Urinary bladder (tissue), 4 donors: ENCODE data around the gene TRERF1. TPM values are rescaled to one million over a fixed set of nuclear protein-coding genes. Genes with fewer than 3 reads are reported as not detected.
A peak's percentile ranks its signal among the peaks of the same experiment; 100 is the strongest.

Experiments used
- DNase-seq: peaks from one replicate; pipeline ENCODE4 v3.0.0-alpha.2; 2015; ENCODE audit errors: extremely low spot score
- H3K27ac ChIP-seq: one replicate; pipeline ENCODE4 v1.5.1; 2013; ENCODE audit warnings: low read depth, mild to moderate bottlenecking, moderate library complexity
- H3K36me3 ChIP-seq: one replicate; pipeline ENCODE4 v1.6.1; 2013; ENCODE audit warnings: mild to moderate bottlenecking, moderate library complexity; ENCODE audit not compliant: insufficient read depth
- H3K4me1 ChIP-seq: one replicate; pipeline ENCODE4 v1.6.1; 2013; ENCODE audit warnings: mild to moderate bottlenecking, moderate library complexity; ENCODE audit not compliant: insufficient read depth
- H3K4me3 ChIP-seq: one replicate; pipeline ENCODE4 v1.5.1; 2013; ENCODE audit warnings: low read depth, low read length
- WGBS: extraction: QIAGEN DNeasy Blood & Tissue Kit; methylation state at CpG from one replicate; pipeline ENCODE4 v1.1.7; 2013; 5-methylcytosine and 5-hydroxymethylcytosine counted together
- polyA plus RNA-seq: library from polyadenylated mRNA; stranded (reverse); fragments of 200-250 nt; gene quantifications from one replicate; pipeline ENCODE4 v1.2.3, GENCODE V29; 2013
- total RNA-seq: library from RNA; depleted of rRNA; stranded (reverse); fragments of >200 nt; gene quantifications from one replicate; pipeline ENCODE4 v1.2.3, GENCODE V29; 2014
- donor health status: healthy with polysubstance abuse.
- donor health status: healthy.

Gene TRERF1
- total and polyA plus RNA-seq, 2 donors, result 7.9 to 12.1 TPM

- Histone ChIP-seq H3K27ac (no peak overlapping the region), H3K4me3 (no peak overlapping the region), H3K36me3 (no peaks in the 10 kb centered on the region), H3K4me1 (peaks cover 3% of the 10 kb centered on the region)
- no peak for DNase-seq
- WGBS, result 45% methylated on average over 2 of the region's 2 CpGs
Measured at GRCh38 chr6:42405021-42405420, 46.7 kb downstream of the TRERF1 start.

- no peak overlapping the region for H3K4me3 ChIP-seq
- H3K4me1 ChIP-seq, result peaks cover 3% of the 10 kb centered on the region
- no peak for DNase-seq
- no peaks in the 10 kb centered on the region for H3K36me3 ChIP-seq
- H3K27ac ChIP-seq, result peak overlapping the region; percentile 4
- WGBS, result 37% methylated on average over 5 of the region's 5 CpGs
Measured at GRCh38 chr6:42404484-42404883, 47.2 kb downstream of the TRERF1 start.

- Histone ChIP-seq H3K4me3 (no peak overlapping the region), H3K27ac (no peak overlapping the region), H3K36me3 (no peaks in the 10 kb centered on the region), H3K4me1 (peaks cover 3% of the 10 kb centered on the region)
- WGBS, result 85% methylated on average over 5 of the region's 5 CpGs
- DNase-seq, result no peak
Measured at GRCh38 chr6:42403831-42404230, 47.9 kb downstream of the TRERF1 start.

GRCh38 chr6:42403421-42403820 lies 48.3 kb downstream of the TRERF1 start:
- Histone ChIP-seq H3K27ac (no peak overlapping the region), H3K4me3 (no peak overlapping the region), H3K36me3 (no peaks in the 10 kb centered on the region), H3K4me1 (peaks cover 3% of the 10 kb centered on the region)
- 82% methylated on average over 7 of the region's 7 CpGs for WGBS
- DNase-seq, result no peak

- Histone ChIP-seq H3K36me3 (no peaks in the 10 kb centered on the region), H3K4me3 (no peak overlapping the region), H3K4me1 (peaks cover 2% of the 10 kb centered on the region), H3K27ac (no peak overlapping the region)
- 80% methylated on average over 5 of the region's 5 CpGs for WGBS
- DNase-seq, result no peak
Measured at GRCh38 chr6:42402184-42402583, 49.5 kb downstream of the TRERF1 start.

- Histone ChIP-seq H3K4me1 (peaks cover 2% of the 10 kb centered on the region), H3K36me3 (no peaks in the 10 kb centered on the region), H3K4me3 (no peak overlapping the region), H3K27ac (no peak overlapping the region)
- 89% methylated on average over 3 of the region's 3 CpGs for whole genome bisulfite sequencing
- DNase-seq, result no peak
Measured at GRCh38 chr6:42401613-42401951, 50.1 kb downstream of the TRERF1 start.

- Histone ChIP-seq H3K4me1 (peaks cover 2% of the 10 kb centered on the region), H3K4me3 (no peak overlapping the region), H3K36me3 (no peaks in the 10 kb centered on the region), H3K27ac (no peak overlapping the region)
- no peak for DNase-seq
- 91% methylated on average over 8 of the region's 8 CpGs for WGBS
Measured at GRCh38 chr6:42400886-42401612, 50.7 kb downstream of the TRERF1 start.

- Histone ChIP-seq H3K27ac (no peak overlapping the region), H3K4me1 (peaks cover 2% of the 10 kb centered on the region), H3K36me3 (no peaks in the 10 kb centered on the region), H3K4me3 (no peak overlapping the region)
- no peak for DNase-seq
- WGBS, result 88% methylated on average over 8 of the region's 8 CpGs
Measured at GRCh38 chr6:42400061-42400760, 51.5 kb downstream of the TRERF1 start.

GRCh38 chr6:42396720-42397119 lies 55.0 kb downstream of the TRERF1 start:
- no peak for DNase-seq
- no peaks in the 10 kb centered on the region for H3K4me1 ChIP-seq
- no peak overlapping the region for H3K4me3 ChIP-seq
- no peaks in the 10 kb centered on the region for H3K36me3 ChIP-seq
- H3K27ac ChIP-seq, result no peak overlapping the region
- WGBS, result 90% methylated on average over 3 of the region's 3 CpGs

- no peak for DNase-seq
- no peaks in the 10 kb centered on the region for H3K36me3 ChIP-seq
- H3K4me1 ChIP-seq, result no peaks in the 10 kb centered on the region
- H3K27ac ChIP-seq, result no peak overlapping the region
- 92% methylated on average over 10 of the region's 10 CpGs for WGBS
- no peak overlapping the region for H3K4me3 ChIP-seq
Measured at GRCh38 chr6:42394881-42395620, 56.7 kb downstream of the TRERF1 start.

- WGBS, result 82% methylated on average over 4 of the region's 4 CpGs
Measured at GRCh38 chr6:42394151-42394550, 57.6 kb downstream of the TRERF1 start.

GRCh38 chr6:42393339-42393738 lies 58.4 kb downstream of the TRERF1 start:
- H3K36me3 ChIP-seq, result no peaks in the 10 kb centered on the region
- H3K4me1 ChIP-seq, result no peaks in the 10 kb centered on the region
- no peak for DNase-seq
- H3K4me3 ChIP-seq, result no peak overlapping the region
- 86% methylated on average over 3 of the region's 3 CpGs for WGBS
- H3K27ac ChIP-seq, result no peak overlapping the region

More at GRCh38 chr6:42394151-42394550, 57.6 kb downstream of the TRERF1 start:
- Histone ChIP-seq H3K4me1 (no peaks in the 10 kb centered on the region), H3K27ac (no peak overlapping the region), H3K36me3 (no peaks in the 10 kb centered on the region), H3K4me3 (no peak overlapping the region)
- no peak for DNase-seq

GRCh38 chr6:42392833-42393232 lies 58.9 kb downstream of the TRERF1 start:
- WGBS, result 92% methylated on average over 10 of the region's 10 CpGs
- Histone ChIP-seq H3K4me3 (no peak overlapping the region), H3K4me1 (no peaks in the 10 kb centered on the region), H3K27ac (no peak overlapping the region), H3K36me3 (no peaks in the 10 kb centered on the region)
- DNase-seq, result no peak

- Histone ChIP-seq H3K4me3 (no peak overlapping the region), H3K36me3 (no peaks in the 10 kb centered on the region), H3K27ac (no peak overlapping the region), H3K4me1 (no peaks in the 10 kb centered on the region)
- DNase-seq, result no peak
- WGBS, result 93% methylated on average over 6 of the region's 6 CpGs
Measured at GRCh38 chr6:42391441-42391840, 60.3 kb downstream of the TRERF1 start.
